Smooth muscle cell (in vitro differentiated cells): ENCODE data around the gene SDC3. TPM values are rescaled to one million over a fixed set of nuclear protein-coding genes. Genes with fewer than 3 reads are reported as not detected.

Experiments
- DNase-seq: peaks from one replicate; lab custom pipeline; 2025; ENCODE audit not compliant: unreplicated experiment; lab: John Stamatoyannopoulos, UW
- H2AFZ ChIP-seq: fragments of 200-600 bp; sonication (generic); 2 replicates; pipeline ENCODE4 v1.6.0; 2016; ENCODE audit warnings: antibody characterized with exemption, low read depth, mild to moderate bottlenecking
- H3F3A ChIP-seq: fragments of 200-600 bp; sonication (generic); 2 replicates; pipeline ENCODE4 v1.6.0; 2017; ENCODE audit warnings: antibody characterized with exemption, low read depth
- H3K27ac ChIP-seq: fragments of 200-600 bp; sonication (generic); 2 replicates; pipeline ENCODE4 v1.5.1; 2016; ENCODE audit warnings: low read depth, mild to moderate bottlenecking
- H3K27me3 ChIP-seq: fragments of 200-600 bp; sonication (generic); 2 replicates; pipeline ENCODE4 v1.6.1; 2016; ENCODE audit warnings: low read depth, mild to moderate bottlenecking
- H3K36me3 ChIP-seq: fragments of 200-600 bp; sonication (generic); 2 replicates; pipeline ENCODE4 v1.5.1; 2016; ENCODE audit warnings: low read depth
- H3K4me1 ChIP-seq: fragments of 200-600 bp; sonication (generic); 2 replicates; pipeline ENCODE4 v1.5.1; 2016; ENCODE audit warnings: low read depth
- H3K4me2 ChIP-seq: fragments of 200-600 bp; sonication (generic); 2 replicates; pipeline ENCODE4 v1.6.0; 2016; ENCODE audit warnings: mild to moderate bottlenecking
- H3K4me3 ChIP-seq: fragments of 200-600 bp; sonication (generic); 2 replicates; pipeline ENCODE4 v1.5.1; 2016; ENCODE audit warnings: mild to moderate bottlenecking
- H3K79me2 ChIP-seq: fragments of 200-600 bp; sonication (generic); 2 replicates; pipeline ENCODE4 v1.6.0; 2016; ENCODE audit warnings: low read depth, mild to moderate bottlenecking
- H3K9ac ChIP-seq: fragments of 200-600 bp; sonication (generic); 2 replicates; pipeline ENCODE4 v1.6.0; 2016; ENCODE audit warnings: low read depth
- H3K9me3 ChIP-seq: fragments of 200-600 bp; sonication (generic); replicated peaks from 2 replicates; pipeline ENCODE4 v1.5.1; 2016; ENCODE audit warnings: low read depth
- H4K20me1 ChIP-seq: fragments of 200-600 bp; sonication (generic); 2 replicates; pipeline ENCODE4 v1.6.0; 2016; ENCODE audit warnings: low read depth
- WGBS: methylation state at CpG from one replicate; pipeline ENCODE4 v1.1.7; 2016; ENCODE audit warnings: low lambda C conversion rate; 5-methylcytosine and 5-hydroxymethylcytosine counted together
- polyA plus RNA-seq: library from polyadenylated mRNA; unstranded; fragments of >200 nt; fragmentation: Nextera tagmentation; extraction: Ambion mirVana; gene quantifications from 2 replicates; pipeline ENCODE4 v1.2.1, GENCODE V29; 2016
- total RNA-seq: library from RNA; depleted of rRNA; stranded (reverse); fragments of >200 nt; gene quantifications from 2 replicates; pipeline ENCODE4 v1.2.3, GENCODE V29; 2014
- TF ChIP-seq, protein P1 (sequence below): fragments of 200-600 bp; sonication (generic); IDR thresholded peaks from 2 replicates; pipeline ENCODE4 v1.5.1; 2017; ENCODE audit warnings: borderline replicate concordance, mild to moderate bottlenecking, antibody characterized with exemption; ENCODE audit not compliant: insufficient read depth, poor library complexity, severe bottlenecking

SDC3 gene
- total and polyA plus RNA-seq, 2 experiments from 2014 or later = 46.3 to 112 TPM

DNA sequence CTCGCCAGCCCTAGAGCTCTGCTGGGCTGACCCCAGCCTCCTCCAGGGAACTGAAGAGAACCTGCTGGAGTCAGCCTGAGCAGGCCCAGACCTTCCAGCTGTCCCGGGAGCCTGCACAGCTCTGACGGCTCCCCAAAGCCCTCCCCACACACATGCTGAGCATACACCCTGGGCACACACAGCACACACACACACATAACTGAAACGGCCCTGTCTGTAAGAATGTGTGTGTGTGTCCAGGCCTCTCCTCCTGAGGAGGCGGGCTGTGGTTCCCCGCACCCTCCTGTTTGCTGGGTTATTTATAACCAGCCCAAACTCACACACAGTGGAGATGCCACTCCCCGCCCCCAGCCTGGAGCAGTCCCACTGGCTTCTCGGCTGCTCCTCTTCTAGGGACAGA lies 20.2 kb downstream of the SDC3 start:
- no peaks in the 10 kb centered on the region for H3K9me3 ChIP-seq
- 16% methylated on average over 8 of the region's 8 CpGs for WGBS
- H2AFZ ChIP-seq = no peak overlapping the region
- H3K4me1 ChIP-seq = peaks cover 9% of the 10 kb centered on the region
- peaks cover 26% of the 10 kb centered on the region for H3K79me2 ChIP-seq
- peaks cover 42% of the 10 kb centered on the region for H4K20me1 ChIP-seq
- no peak overlapping the region for H3K4me3 ChIP-seq
- no peaks in the 10 kb centered on the region for H3K36me3 ChIP-seq
- peak overlapping the region; percentile 32 for H3K4me2 ChIP-seq
- H3K9ac ChIP-seq = peak overlapping the region; percentile 65
- no peaks in the 10 kb centered on the region for H3F3A ChIP-seq
- peak; percentile 38 for DNase-seq
- H3K27ac ChIP-seq = peak overlapping the region; percentile 89
- TF ChIP-seq, protein P1, sequence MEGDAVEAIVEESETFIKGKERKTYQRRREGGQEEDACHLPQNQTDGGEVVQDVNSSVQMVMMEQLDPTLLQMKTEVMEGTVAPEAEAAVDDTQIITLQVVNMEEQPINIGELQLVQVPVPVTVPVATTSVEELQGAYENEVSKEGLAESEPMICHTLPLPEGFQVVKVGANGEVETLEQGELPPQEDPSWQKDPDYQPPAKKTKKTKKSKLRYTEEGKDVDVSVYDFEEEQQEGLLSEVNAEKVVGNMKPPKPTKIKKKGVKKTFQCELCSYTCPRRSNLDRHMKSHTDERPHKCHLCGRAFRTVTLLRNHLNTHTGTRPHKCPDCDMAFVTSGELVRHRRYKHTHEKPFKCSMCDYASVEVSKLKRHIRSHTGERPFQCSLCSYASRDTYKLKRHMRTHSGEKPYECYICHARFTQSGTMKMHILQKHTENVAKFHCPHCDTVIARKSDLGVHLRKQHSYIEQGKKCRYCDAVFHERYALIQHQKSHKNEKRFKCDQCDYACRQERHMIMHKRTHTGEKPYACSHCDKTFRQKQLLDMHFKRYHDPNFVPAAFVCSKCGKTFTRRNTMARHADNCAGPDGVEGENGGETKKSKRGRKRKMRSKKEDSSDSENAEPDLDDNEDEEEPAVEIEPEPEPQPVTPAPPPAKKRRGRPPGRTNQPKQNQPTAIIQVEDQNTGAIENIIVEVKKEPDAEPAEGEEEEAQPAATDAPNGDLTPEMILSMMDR = no peak
- H3K27me3 ChIP-seq = no peaks in the 10 kb centered on the region

DNA sequence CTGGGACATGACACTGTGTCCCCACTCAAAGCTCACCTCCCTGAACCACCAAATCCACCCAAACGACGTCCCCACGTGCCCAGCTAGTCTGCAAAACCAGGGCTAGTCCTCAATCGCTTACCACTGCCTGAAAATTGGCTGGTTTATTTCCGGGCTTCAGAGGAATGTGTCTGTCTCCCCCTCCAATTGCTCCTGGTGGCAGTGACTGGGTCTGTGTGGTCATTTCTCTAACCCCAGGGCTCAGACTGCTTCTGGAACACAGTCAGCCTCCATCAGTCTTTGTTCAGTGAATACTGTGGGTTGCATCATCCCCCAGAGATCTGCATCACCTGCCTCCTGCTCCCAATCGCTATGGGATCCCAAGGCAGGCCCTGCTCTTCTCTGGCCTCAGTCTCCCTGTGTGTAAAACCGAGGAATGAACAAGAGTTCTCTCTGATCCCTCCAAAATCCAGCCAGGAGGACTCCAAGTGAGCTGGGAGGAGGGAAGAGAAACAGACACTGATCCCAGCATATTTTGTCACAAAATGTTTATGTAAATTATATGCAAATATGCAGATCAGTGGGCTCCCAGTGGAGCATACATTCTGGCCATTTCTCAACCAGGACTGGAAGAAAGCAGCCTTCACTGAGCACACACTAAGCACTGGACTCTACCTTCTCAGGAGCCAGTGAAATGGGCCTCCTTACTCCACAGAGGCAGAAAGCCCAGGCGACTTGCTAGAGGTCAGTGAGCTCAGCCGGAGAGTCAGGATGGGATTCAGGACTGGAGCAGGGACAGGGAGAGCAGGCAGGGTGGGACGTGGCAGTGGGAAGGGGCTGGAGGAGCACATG lies 20.9 kb downstream of the SDC3 start:
- TF ChIP-seq, protein P1 = no peak
- peaks cover 43% of the 10 kb centered on the region for H4K20me1 ChIP-seq
- peaks cover 29% of the 10 kb centered on the region for H3K79me2 ChIP-seq
- no peaks in the 10 kb centered on the region for H3F3A ChIP-seq
- H3K4me1 ChIP-seq = peaks cover 6% of the 10 kb centered on the region
- no peaks in the 10 kb centered on the region for H3K27me3 ChIP-seq
- WGBS = 31% methylated on average over 10 of the region's 10 CpGs
- H3K4me2 ChIP-seq = peak overlapping the region; percentile 18
- H3K9ac ChIP-seq = peak overlapping the region; percentile 65
- H2AFZ ChIP-seq = no peak overlapping the region
- H3K27ac ChIP-seq = peak overlapping the region; percentile 89
- no peaks in the 10 kb centered on the region for H3K36me3 ChIP-seq
- H3K4me3 ChIP-seq = no peak overlapping the region
- no peak for DNase-seq
- no peaks in the 10 kb centered on the region for H3K9me3 ChIP-seq

DNA sequence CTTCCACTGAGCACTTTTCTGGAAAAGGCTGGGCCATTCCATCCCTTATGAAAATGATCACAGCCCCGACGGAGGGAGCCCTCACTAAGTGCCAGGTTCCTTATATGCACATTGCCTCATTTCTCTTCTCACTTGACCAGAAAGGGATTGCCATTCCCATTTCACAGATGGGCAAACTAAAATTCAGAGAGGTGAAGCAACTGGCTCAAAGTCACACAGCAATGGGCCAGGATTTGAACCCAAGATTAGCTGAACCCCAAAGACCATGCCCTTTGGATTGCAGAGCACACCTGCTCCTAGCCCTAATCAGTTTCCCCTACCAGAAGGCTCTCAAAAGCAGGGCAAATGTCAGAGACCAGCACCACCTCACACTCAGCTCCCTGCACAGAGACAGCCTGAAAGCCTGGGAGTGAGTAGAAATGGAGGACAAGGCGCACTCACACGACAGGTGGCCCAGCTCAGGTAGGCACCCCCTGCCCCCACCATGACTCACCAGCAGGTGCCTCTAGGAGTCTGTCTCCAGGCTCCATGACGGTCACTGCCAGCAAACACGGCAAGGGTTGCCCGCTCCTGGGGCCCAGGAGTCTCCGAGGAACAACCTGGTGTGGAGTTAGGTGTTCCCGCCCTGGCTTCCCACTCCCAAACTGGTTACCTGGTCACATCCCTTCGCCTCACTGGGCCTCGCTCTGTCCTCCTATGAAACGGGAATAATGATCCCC lies 21.7 kb downstream of the SDC3 start:
- Histone ChIP-seq H3K27ac (peak overlapping the region; percentile 89), H3F3A (no peaks in the 10 kb centered on the region), H3K4me2 (no peak overlapping the region), H3K9ac (no peak overlapping the region), H4K20me1 (peaks cover 43% of the 10 kb centered on the region), H3K4me1 (peaks cover 6% of the 10 kb centered on the region), H2AFZ (no peak overlapping the region), H3K79me2 (peaks cover 29% of the 10 kb centered on the region), H3K4me3 (no peak overlapping the region), H3K36me3 (no peaks in the 10 kb centered on the region), H3K9me3 (no peaks in the 10 kb centered on the region), H3K27me3 (no peaks in the 10 kb centered on the region)
- no peak for DNase-seq
- TF ChIP-seq, protein P1 = no peak
- WGBS = 88% methylated on average over 12 of the region's 12 CpGs
